H1 (cell line): ENCODE results near the gene SLC4A7. TPM values are rescaled to one million over a fixed set of nuclear protein-coding genes. Genes with fewer than 3 reads are reported as not detected.

Experiments
- CTCF ChIA-PET: fragments of 300-600 bp; sonication (Branson Sonifier 250); formaldehyde crosslinking; loops from one replicate; lab custom pipeline; 2021; ENCODE audit not compliant: partially characterized antibody; lab: Charles Lee
- POLR2A ChIA-PET: fragments of 300-600 bp; sonication (Branson Sonifier 250); formaldehyde crosslinking; loops from one replicate; lab custom pipeline; 2021; ENCODE audit warnings: inconsistent platforms; ENCODE audit not compliant: partially characterized antibody; lab: Charles Lee
- DNase-seq, 2 experiments: peaks; one replicate each; pipeline versions ENCODE4 v3.0.0 to v3.0.0-alpha.2; 2010 to 2022; ENCODE audit warnings: low spot score in 2 of 2, low read depth in 1 of 2, mixed read lengths in 1 of 2
- FAIRE-seq: peaks from 2 replicates; lab custom pipeline; 2011; peaks lifted over from hg19 to GRCh38; lab: Jason Lieb, UNC
- H2AFZ ChIP-seq: 2 replicates; pipeline ENCODE4 v1.8.1; 2012; ENCODE audit warnings: low read length, inconsistent platforms
- H2AK5ac ChIP-seq: 2 replicates; pipeline ENCODE4 v1.6.1; 2013; ENCODE audit warnings: low read depth, low read length
- H2BK120ac ChIP-seq: replicated peaks from 2 replicates; pipeline ENCODE3; 2013; ENCODE audit warnings: low read depth, low read length, inconsistent platforms
- H2BK12ac ChIP-seq: 2 replicates; pipeline ENCODE4 v1.6.1; 2013; ENCODE audit warnings: low read depth, low read length
- H2BK15ac ChIP-seq: 2 replicates; pipeline ENCODE4 v1.6.1; 2013; ENCODE audit warnings: low read length
- H2BK20ac ChIP-seq: 2 replicates; pipeline ENCODE4 v1.6.1; 2013; ENCODE audit warnings: low read length
- H2BK5ac ChIP-seq: 2 replicates; pipeline ENCODE4 v1.6.1; 2013; ENCODE audit warnings: low read depth, low read length
- H3K14ac ChIP-seq: 2 replicates; pipeline ENCODE4 v1.6.1; 2013; ENCODE audit warnings: inconsistent platforms; ENCODE audit not compliant: insufficient read length
- H3K18ac ChIP-seq: 2 replicates; pipeline ENCODE4 v1.6.1; 2013; ENCODE audit warnings: low read length; ENCODE audit errors: extremely low read depth
- H3K23ac ChIP-seq: 2 replicates; pipeline ENCODE4 v1.6.1; 2013; ENCODE audit warnings: inconsistent platforms; ENCODE audit not compliant: insufficient read length
- H3K23me2 ChIP-seq: 2 replicates; pipeline ENCODE4 v1.6.1; 2013; ENCODE audit warnings: low read depth, low read length
- H3K27ac ChIP-seq: 2 replicates; pipeline ENCODE4 v1.6.1; 2011; ENCODE audit warnings: low read depth, low read length, inconsistent platforms
- H3K27me3 ChIP-seq, 4 experiments: replicated peaks in 1 of 4; 1 replicate in 1 of 4; 2 replicates in 3 of 4; pipeline versions ENCODE4 v1.6.1 to v1.8.1; 2011 to 2013; ENCODE audit warnings: low read length in 3 of 4, mild to moderate bottlenecking in 3 of 4, inconsistent platforms in 2 of 4, mixed read lengths in 2 of 4, moderate library complexity in 1 of 4; ENCODE audit not compliant: control insufficient read depth in 3 of 4, insufficient read depth in 3 of 4; ENCODE audit errors: extremely low read depth in 1 of 4
- H3K36me3 ChIP-seq, 4 experiments: 2 replicates each; pipeline versions ENCODE4 v1.6.1 to v1.8.1; 2011 to 2013; ENCODE audit warnings: mild to moderate bottlenecking in 4 of 4, low read length in 3 of 4, moderate library complexity in 2 of 4, control low read depth in 1 of 4, inconsistent platforms in 1 of 4; ENCODE audit not compliant: insufficient read depth in 4 of 4, control insufficient read depth in 2 of 4
- H3K4ac ChIP-seq: replicated peaks from 2 replicates; pipeline ENCODE3; 2013; ENCODE audit warnings: low read length, low read depth, mixed read lengths, inconsistent platforms; ENCODE audit not compliant: insufficient read length
- H3K4me1 ChIP-seq, 4 experiments: replicated peaks in 1 of 4; 1 replicate in 1 of 4; 2 replicates in 3 of 4; pipeline versions ENCODE4 v1.6.1 to v1.8.1; 2011 to 2013; ENCODE audit warnings: low read length in 3 of 4, inconsistent platforms in 2 of 4, mixed read lengths in 1 of 4; ENCODE audit not compliant: insufficient read depth in 4 of 4, control insufficient read depth in 3 of 4
- H3K4me2 ChIP-seq, 2 experiments: 2 replicates each; pipeline versions ENCODE4 v1.6.1 to v1.8.1; 2011 to 2013; ENCODE audit warnings: low read depth in 2 of 2, low read length in 2 of 2, control low read depth in 1 of 2, inconsistent platforms in 1 of 2, mild to moderate bottlenecking in 1 of 2; ENCODE audit not compliant: insufficient read depth in 1 of 2
- H3K4me3 ChIP-seq, 4 experiments: fragments of 200-600, 300-600 bp in 1 of 4; sonication (generic), shearing (Covaris generic), sonication (Bioruptor Twin) in 1 of 4; 2 replicates each; pipeline versions ENCODE4 v1.5.1 to v1.8.1; 2011 to 2016; ENCODE audit warnings: low read length in 4 of 4, low read depth in 3 of 4, control low read depth in 2 of 4, inconsistent platforms in 2 of 4, mild to moderate bottlenecking in 2 of 4, mixed read lengths in 1 of 4, moderate library complexity in 1 of 4; ENCODE audit not compliant: insufficient read depth in 2 of 4; ENCODE audit errors: extremely low read depth in 1 of 4
- H3K56ac ChIP-seq: replicated peaks from 2 replicates; pipeline ENCODE3; 2013; ENCODE audit warnings: low read depth, mild to moderate bottlenecking, mixed read lengths, low read length, inconsistent platforms; ENCODE audit not compliant: insufficient read length
- H3K79me1 ChIP-seq: 2 replicates; pipeline ENCODE4 v1.6.1; 2013; ENCODE audit warnings: low read depth, low read length, control low read depth
- H3K79me2 ChIP-seq, 2 experiments: 2 replicates each; pipeline versions ENCODE4 v1.6.1 to v1.8.1; 2012 to 2013; ENCODE audit warnings: low read length in 2 of 2, mild to moderate bottlenecking in 2 of 2, inconsistent platforms in 1 of 2; ENCODE audit not compliant: insufficient read depth in 2 of 2, control insufficient read depth in 1 of 2
- H3K9ac ChIP-seq, 4 experiments: replicated peaks in 1 of 4; 1 replicate in 1 of 4; 2 replicates in 3 of 4; pipeline versions ENCODE4 v1.6.1 to v1.8.1; 2011 to 2013; ENCODE audit warnings: low read depth in 3 of 4, low read length in 3 of 4, control low read depth in 2 of 4, mild to moderate bottlenecking in 2 of 4, moderate library complexity in 2 of 4, inconsistent platforms in 1 of 4; ENCODE audit errors: extremely low read depth in 1 of 4
- H3K9me3 ChIP-seq, 2 experiments: 2 replicates each; pipeline versions ENCODE4 v1.6.1 to v1.8.1; 2012 to 2013; ENCODE audit warnings: mild to moderate bottlenecking in 2 of 2, moderate library complexity in 2 of 2, control low read depth in 1 of 2, inconsistent platforms in 1 of 2, low read depth in 1 of 2, low read length in 1 of 2, mixed read lengths in 1 of 2; ENCODE audit not compliant: insufficient read depth in 2 of 2
- H4K20me1 ChIP-seq, 2 experiments: replicated peaks in 1 of 2; 2 replicates each; pipeline versions ENCODE3 to v1.8.1; 2011 to 2013; ENCODE audit warnings: inconsistent platforms in 2 of 2, low read length in 2 of 2, mild to moderate bottlenecking in 1 of 2; ENCODE audit not compliant: insufficient read depth in 2 of 2, control insufficient read depth in 1 of 2
- H4K5ac ChIP-seq: 2 replicates; pipeline ENCODE4 v1.6.1; 2013; ENCODE audit warnings: low read length, low read depth, mixed read lengths, inconsistent platforms; ENCODE audit not compliant: insufficient read length
- H4K8ac ChIP-seq: 2 replicates; pipeline ENCODE4 v1.8.0; 2013; ENCODE audit warnings: mild to moderate bottlenecking, moderate library complexity, low read length, inconsistent platforms; ENCODE audit not compliant: insufficient read depth; ENCODE audit errors: extremely low read depth
- H4K91ac ChIP-seq: replicated peaks from 2 replicates; pipeline ENCODE3; 2013; ENCODE audit warnings: low read length, mixed read lengths, inconsistent platforms; ENCODE audit not compliant: insufficient read length
- ASH2L ChIP-seq: fragments of 200-600, 300-600 bp; sonication (generic); IDR thresholded peaks from one replicate; pipeline ENCODE4 v1.7.1; 2017; ENCODE audit warnings: low read length
- CBX8 ChIP-seq: fragments of 300-800, 300-1000 bp; sonication (generic); IDR thresholded peaks from 2 replicates; pipeline ENCODE4 v1.7.1; 2016; ENCODE audit warnings: low read depth, low read length, borderline replicate concordance
- NRF1 ChIP-seq: IDR thresholded peaks from 2 replicates; pipeline ENCODE4 v1.6.1; 2011; ENCODE audit warnings: mild to moderate bottlenecking, low read depth, low read length, improper control_type of control experiment
- TBP ChIP-seq: IDR thresholded peaks from 2 replicates; pipeline ENCODE4 v1.6.1; 2011; ENCODE audit warnings: low read depth, low read length, improper control_type of control experiment
- WGBS, 2 experiments: shearing (Covaris generic) in 1 of 2; methylation state at CpG; one replicate each; pipeline versions ENCODE4 v1.1.6 to v1.1.7; 2013 to 2015; ENCODE audit warnings: low lambda C conversion rate in 2 of 2, mixed read lengths in 2 of 2, inconsistent platforms in 1 of 2, low coverage in 1 of 2, missing lambda C conversion rate in 1 of 2; ENCODE audit not compliant: insufficient replicate concordance in 2 of 2, insufficient coverage in 1 of 2, insufficient read length in 1 of 2; ENCODE audit errors: extremely low coverage in 1 of 2, missing lambda C conversion rate in 1 of 2; 5-methylcytosine and 5-hydroxymethylcytosine counted together
- polyA plus RNA-seq, 7 experiments: library from polyadenylated mRNA; depleted of rRNA in 3 of 7; stranded (reverse) in 5 of 7; unstranded in 2 of 7; fragments of >200 nt in 5 of 7; fragments of 200-250 nt in 2 of 7; gene quantifications; 1 replicate in 5 of 7; 2 replicates in 1 of 7; 4 replicates in 1 of 7; pipeline versions ENCODE4 v1.2.1 to v1.2.3, GENCODE V29; 2011 to 2013; ENCODE audit warnings: missing spikeins in 2 of 7, mixed read lengths in 2 of 7
- total RNA-seq: library from RNA; stranded (reverse); fragmentation: NEBNext Ultra II Directional; extraction: Animal tissue kit (Norgen Biotek cat#: 25700); gene quantifications from 2 replicates; pipeline ENCODE4 v1.2.1, GENCODE V29; 2021

SLC4A7 gene
- total and polyA plus RNA-seq, 2 of the 8 experiments (the other 6 are each of a cell fraction or from before 2014, with no cell fraction given): 14.9 to 70.5 TPM

GRCh38 chr3:27323087-27323570 lies 161.1 kb downstream of the SLC4A7 start:
- Histone ChIP-seq H3K23ac (no peak overlapping the region), H3K18ac (no peak overlapping the region), H3K23me2 (no peaks in the 10 kb centered on the region; the same call in 1 of the 2 replicates), H3K79me2 (no peaks in the 10 kb centered on the region), H4K8ac (no peak overlapping the region), H4K5ac (no peak overlapping the region), H3K4me2 (no peak overlapping the region), H3K56ac (no peak overlapping the region), H2AFZ (peak overlapping the region; percentile 55; the same call in 1 of the 2 replicates), H2AK5ac (no peak overlapping the region), H3K36me3 (no peaks in the 10 kb centered on the region), H2BK20ac (no peak overlapping the region), H3K9me3 (no peaks in the 10 kb centered on the region), H4K20me1 (no peaks in the 10 kb centered on the region), H3K4ac (no peak overlapping the region), H2BK15ac (no peak overlapping the region), H2BK12ac (no peak overlapping the region), H3K4me3 (no peak overlapping the region), H2BK5ac (no peak overlapping the region), H3K4me1 (no peaks in the 10 kb centered on the region), H3K27ac (no peak overlapping the region), H2BK120ac (no peak overlapping the region), H3K27me3 (peaks cover 0 to 1% (median 0%) of the 10 kb centered on the region in 4 experiments; a peak in 1 of 7 replicates), H3K14ac (no peak overlapping the region), H3K79me1 (no peaks in the 10 kb centered on the region; the same call in 1 of the 2 replicates), H4K91ac (no peak overlapping the region), H3K9ac (no peak overlapping the region)
- WGBS, 2 experiments: 74% methylated on average over 3 of the region's 3 CpGs; no CpG with 5 or more reads in 1 of the 2 experiments
- ChIA-PET POLR2A (no interaction called here), CTCF (interaction anchor here (1.1 to 2.7 kb wide), 2 partner anchors 11 to 360 kb away, joined by 6 to 9 read pairs; no protein-coding TSS in a partner anchor)
- FAIRE-seq (no peak), DNase-seq (no peak)
- no peak for TF ChIP-seq NRF1
- TF ChIP-seq CBX8: no peak
- no peak for TF ChIP-seq TBP
- no peak for TF ChIP-seq ASH2L
